K562 (cell line): ENCODE data around the gene NUP188. TPM values are rescaled to one million over a fixed set of nuclear protein-coding genes. Genes with fewer than 3 reads are reported as not detected.
A peak's percentile ranks its signal among the peaks of the same experiment; 100 is the strongest.

ENCODE experiments used
- ATAC-seq: fragments of 200-7000 bp; cut with Tn5 transposase; 3 replicates; pipeline ENCODE4 v1.9.1; 2020; ENCODE audit warnings: moderate library complexity
- BruUV-seq: library from RNA; stranded (reverse); fragments of 400-500 nt; replicated peaks from 2 replicates; lab custom pipeline; 2021; lab: Mats Ljungman, UMichigan
- CTCF ChIA-PET: fragments of 300-600 bp; formaldehyde crosslinking; extraction: SDS; loops from one replicate; lab custom pipeline; 2021; ENCODE audit warnings: low intra/inter-chr PET ratio; lab: Yijun Ruan, JAX
- POLR2A ChIA-PET: fragments of 300-600, 350-650 bp; sonication (Branson Sonifier 250); formaldehyde crosslinking; extraction: SDS; loops from one replicate; lab custom pipeline; 2021; ENCODE audit warnings: antibody characterized with exemption, inconsistent platforms; lab: Yijun Ruan, JAX
- DNase-seq, 4 experiments: peaks; one replicate each; pipeline versions ENCODE4 v3.0.0 to v3.0.0-alpha.2; 2011 to 2018; ENCODE audit warnings: low spot score in 3 of 4, mixed read lengths in 3 of 4; ENCODE audit errors: extremely low read depth in 1 of 4
- FAIRE-seq: peaks from 2 replicates; lab custom pipeline; 2011; peaks lifted over from hg19 to GRCh38; lab: Jason Lieb, UNC
- H2AFZ ChIP-seq: 2 replicates; pipeline ENCODE4 v1.6.0; 2011; ENCODE audit warnings: low read depth, low read length, control low read depth, inconsistent platforms
- H3K27ac ChIP-seq: fragments of 200-600 bp; 3 replicates; pipeline ENCODE4 v1.8.0; 2011; ENCODE audit warnings: low read depth, mild to moderate bottlenecking, control low read depth, inconsistent platforms, low read length, moderate library complexity, mixed read lengths; ENCODE audit errors: extremely low read depth
- H3K27me3 ChIP-seq, 2 experiments: fragments of 300-600 bp in 1 of 2; 2 replicates in 1 of 2; 3 replicates in 1 of 2; pipeline versions ENCODE4 v1.6.0 to v1.8.0; 2011; ENCODE audit warnings: inconsistent platforms in 2 of 2, low read length in 2 of 2, mild to moderate bottlenecking in 1 of 2, mixed read lengths in 1 of 2, moderate library complexity in 1 of 2; ENCODE audit not compliant: control insufficient read depth in 2 of 2, insufficient read depth in 2 of 2
- H3K36me3 ChIP-seq: fragments of 300-600 bp; 3 replicates; pipeline ENCODE4 v1.8.0; 2011; ENCODE audit warnings: mild to moderate bottlenecking, low read length, inconsistent platforms; ENCODE audit not compliant: control insufficient read depth, insufficient read depth
- H3K4me1 ChIP-seq, 2 experiments: fragments of 200-600 bp in 1 of 2; replicated peaks in 1 of 2; 2 replicates in 1 of 2; 3 replicates in 1 of 2; pipeline versions ENCODE4 v1.5.1 to v1.8.0; 2011; ENCODE audit warnings: inconsistent platforms in 2 of 2, low read length in 2 of 2, mild to moderate bottlenecking in 1 of 2, mixed read lengths in 1 of 2, moderate library complexity in 1 of 2; ENCODE audit not compliant: control insufficient read depth in 2 of 2, insufficient read depth in 2 of 2
- H3K4me2 ChIP-seq: 2 replicates; pipeline ENCODE4 v1.6.1; 2011; ENCODE audit warnings: low read length, control low read depth, inconsistent platforms, mixed read lengths; ENCODE audit not compliant: insufficient read depth
- H3K4me3 ChIP-seq: fragments of 200-600 bp; sonication (generic), shearing (Covaris generic); 2 replicates; pipeline ENCODE4 v1.5.1; 2016; ENCODE audit warnings: control low read depth, inconsistent platforms
- H3K79me2 ChIP-seq: fragments of 200-600 bp; 3 replicates; pipeline ENCODE4 v1.8.0; 2011; ENCODE audit warnings: low read length, inconsistent platforms; ENCODE audit not compliant: control insufficient read depth, insufficient read depth
- H3K9ac ChIP-seq, 2 experiments: 2 replicates each; pipeline versions ENCODE4 v1.6.0 to v1.6.1; 2011; ENCODE audit warnings: low read depth in 2 of 2, low read length in 2 of 2, control low read depth in 1 of 2, inconsistent platforms in 1 of 2, mild to moderate bottlenecking in 1 of 2, mixed read lengths in 1 of 2; ENCODE audit not compliant: insufficient read depth in 1 of 2
- H3K9me1 ChIP-seq: one replicate; pipeline ENCODE4 v1.6.0; 2011; ENCODE audit warnings: inconsistent platforms, mild to moderate bottlenecking, low read length, moderate library complexity; ENCODE audit not compliant: control insufficient read depth, insufficient read depth
- H3K9me3 ChIP-seq: replicated peaks from 2 replicates; pipeline ENCODE4 v1.5.1; 2011; ENCODE audit warnings: low read depth, low read length, inconsistent platforms; ENCODE audit not compliant: control insufficient read depth, insufficient read depth
- H4K20me1 ChIP-seq: replicated peaks from 2 replicates; pipeline ENCODE4 v1.6.1; 2011; ENCODE audit warnings: low read length, inconsistent platforms, mixed read lengths; ENCODE audit not compliant: control insufficient read depth, insufficient read depth
- FOXK1 ChIP-seq: sonication (generic); formaldehyde crosslinking; IDR thresholded peaks from 2 replicates; pipeline ENCODE4 v1.8.0; 2022; ENCODE audit warnings: missing genetic modification reagents, mild to moderate bottlenecking, borderline replicate concordance
- L3MBTL2 ChIP-seq: fragments of 450-650 bp; IDR thresholded peaks from 2 replicates; pipeline ENCODE4 v1.6.1; 2016; ENCODE audit warnings: mild to moderate bottlenecking, moderate library complexity
- SREBF2 ChIP-seq: sonication (generic); formaldehyde crosslinking; IDR thresholded peaks from 2 replicates; pipeline ENCODE4 v1.4.0; 2020; ENCODE audit warnings: mild to moderate bottlenecking, missing genetic modification reagents
- TFE3 ChIP-seq: fragments of 450-650 bp; formaldehyde crosslinking; IDR thresholded peaks from 2 replicates; pipeline ENCODE4 v1.4.0; 2020; ENCODE audit warnings: mild to moderate bottlenecking, mixed read lengths
- ZNF121 ChIP-seq: sonication (generic); formaldehyde crosslinking; conservative IDR thresholded peaks from 2 replicates; pipeline ENCODE4 v1.8.0; 2022; ENCODE audit warnings: missing genetic modification reagents
- WGBS: fragments of 100-300 bp; shearing (Covaris generic); methylation state at CpG from one replicate; pipeline ENCODE4 v1.1.6; 2016; ENCODE audit warnings: low coverage, mixed read lengths; ENCODE audit not compliant: insufficient coverage; ENCODE audit errors: missing lambda C conversion rate; 5-methylcytosine and 5-hydroxymethylcytosine counted together
- in situ Hi-C: fragments of 300-500 bp; cut with MboI; formaldehyde crosslinking; loops from 4 replicates; pipeline ENCODE4 v1.15.0; 2018; ENCODE audit warnings: inconsistent platforms, mixed read lengths
- intact Hi-C: fragments of 100-400 bp; cut with micrococcal nuclease; formaldehyde crosslinking; loops from 2 replicates; pipeline ENCODE4 v1.14.2; 2022
- polyA plus RNA-seq, 8 experiments: library from polyadenylated mRNA; depleted of rRNA in 4 of 8; stranded (reverse) in 5 of 8; unstranded in 3 of 8; fragments of >200 nt; fragmentation: Nextera tagmentation in 2 of 8; fragmentation: Illumina TruSeq in 1 of 8; extraction: Ambion mirVana in 2 of 8; extraction: Trizol in 1 of 8; gene quantifications; 2 replicates each; pipeline versions ENCODE4 v1.2.1 to v1.2.3, GENCODE V29; 2011 to 2014; ENCODE audit warnings: inconsistent platforms in 1 of 8, missing spikeins in 1 of 8
- total RNA-seq, 7 experiments: library from RNA; depleted of rRNA in 6 of 7; stranded (reverse); fragments of >200 nt in 6 of 7; fragmentation: Illumina TruSeq in 2 of 7; extraction: Trizol in 2 of 7; gene quantifications; 2 replicates each; pipeline versions ENCODE4 v1.2.1 to v1.2.3, GENCODE V29; 2011 to 2021; ENCODE audit warnings: low replicate concordance in 1 of 7

Gene NUP188
- total and polyA plus RNA-seq, 9 of the 15 experiments (the other 6 are each of a cell fraction or from before 2014, with no cell fraction given): 11.7 to 135 (median 70.6) TPM

- peak overlapping the region; percentile 78 for H3K4me3 ChIP-seq
- TF ChIP-seq FOXK1 (peak; percentile 48; the same call in 1 of the 2 replicates), ZNF121 (CRISPR knock-in tag) (peak; percentile 28; the same call in 1 of the 2 replicates), TFE3 (CRISPR knock-in tag) (no peak), SREBF2 (CRISPR knock-in tag) (0 out of 2 replicates have a peak, but pooled peaks have one; percentile 25), L3MBTL2 (no peak)
- H3K9me3 ChIP-seq: no peaks in the 10 kb centered on the region
- peaks cover 25 to 42% of the 10 kb centered on the region in 2 experiments for H3K4me1 ChIP-seq
- ChIA-PET POLR2A (no interaction called here), CTCF (no interaction called here)
- H2AFZ ChIP-seq: peak overlapping the region; percentile 89
- H3K9me1 ChIP-seq: no peaks in the 10 kb centered on the region
- peak overlapping the region; percentile 90 for H3K27ac ChIP-seq
- ATAC-seq (peak; percentile 42), DNase-seq (peak in 2 of 4 experiments; percentile 32 to 52), FAIRE-seq (no peak)
- in situ Hi-C loops: no loop called here
- H3K27me3 ChIP-seq: no peaks in the 10 kb centered on the region
- peaks cover 42% of the 10 kb centered on the region for H3K36me3 ChIP-seq
- H3K4me2 ChIP-seq: peak overlapping the region; percentile 97
- peaks cover 55% of the 10 kb centered on the region for H3K79me2 ChIP-seq
- TSS peak; percentile 83 for BruUV-seq
- intact Hi-C loops: no loop called here
- no peaks in the 10 kb centered on the region for H4K20me1 ChIP-seq
- WGBS: 8% methylated on average over 30 of the region's 30 CpGs
- H3K9ac ChIP-seq: peak overlapping the region; percentile 92 to 94
Observed at GRCh38 chr9:128946571-128947276, 775 bp upstream of the NUP188 start.
